A673 (cell line): ENCODE results near the gene CAPN13. TPM values are rescaled to one million over a fixed set of nuclear protein-coding genes. Genes with fewer than 3 reads are reported as not detected.

ENCODE experiments used
- BruUV-seq: library from RNA; stranded (reverse); fragments of 400-500 nt; replicated peaks from 2 replicates; lab custom pipeline; 2021; lab: Mats Ljungman, UMichigan
- CTCF ChIA-PET: fragments of 300-600 bp; sonication (Branson Sonifier 250); formaldehyde crosslinking; loops from one replicate; lab custom pipeline; 2022; ENCODE audit warnings: antibody characterized with exemption; lab: Charles Lee
- POLR2A ChIA-PET: fragments of 300-600 bp; sonication (Branson Sonifier 250); formaldehyde crosslinking; loops from one replicate; lab custom pipeline; 2022; ENCODE audit warnings: antibody characterized with exemption; ENCODE audit not compliant: low non-redundant PET; lab: Charles Lee
- DNase-seq: peaks from one replicate; pipeline ENCODE4 v3.0.0-alpha.2; 2015; ENCODE audit warnings: low spot score
- H3K27ac ChIP-seq: fragments of 200-600 bp; sonication (generic); 2 replicates; pipeline ENCODE4 v1.5.1; 2016; ENCODE audit warnings: mixed run types, low read depth, mild to moderate bottlenecking, mixed read lengths, antibody characterized with exemption, low read length; ENCODE audit not compliant: poor library complexity, severe bottlenecking
- H3K27me3 ChIP-seq: fragments of 200-600 bp; sonication (generic); replicated peaks from 2 replicates; pipeline ENCODE4 v1.6.1; 2017; ENCODE audit warnings: mixed run types, low read depth, mild to moderate bottlenecking, mixed read lengths, antibody characterized with exemption, low read length; ENCODE audit not compliant: insufficient read depth, poor library complexity
- H3K36me3 ChIP-seq: fragments of 200-600 bp; sonication (generic); 2 replicates; pipeline ENCODE4 v1.6.1; 2016; ENCODE audit warnings: mixed run types, mild to moderate bottlenecking, mixed read lengths, antibody characterized with exemption, low read length; ENCODE audit not compliant: insufficient read depth, poor library complexity, severe bottlenecking
- H3K4me1 ChIP-seq: fragments of 200-600 bp; sonication (generic); 2 replicates; pipeline ENCODE4 v1.6.1; 2017; ENCODE audit warnings: mixed run types, mild to moderate bottlenecking, mixed read lengths, antibody characterized with exemption, low read length; ENCODE audit not compliant: insufficient read depth, poor library complexity, severe bottlenecking
- H3K4me3 ChIP-seq: fragments of 200-600 bp; sonication (generic); 2 replicates; pipeline ENCODE4 v1.5.1; 2016; ENCODE audit warnings: low read depth, mixed run types, mild to moderate bottlenecking, mixed read lengths, low read length; ENCODE audit not compliant: poor library complexity, severe bottlenecking
- H3K9me3 ChIP-seq: fragments of 200-600 bp; sonication (generic); 2 replicates; pipeline ENCODE4 v1.6.1; 2016; ENCODE audit warnings: mixed run types, low read depth, mild to moderate bottlenecking, mixed read lengths, antibody characterized with exemption, low read length; ENCODE audit not compliant: poor library complexity, severe bottlenecking
- CTCF ChIP-seq: fragments of 300-800, 200-600 bp; sonication (generic); conservative IDR thresholded peaks from 2 replicates; pipeline ENCODE4 v1.5.1; 2017; ENCODE audit warnings: low read depth, mild to moderate bottlenecking, antibody characterized with exemption, low read length, moderate library complexity, mixed read lengths
- EZH2 ChIP-seq: fragments of 200-600 bp; sonication (generic); IDR thresholded peaks from 2 replicates; pipeline ENCODE4 v1.6.1; 2017; ENCODE audit warnings: borderline replicate concordance, low read depth, mild to moderate bottlenecking, mixed read lengths, antibody characterized with exemption, low read length; ENCODE audit not compliant: poor library complexity, severe bottlenecking
- intact Hi-C: fragments of 100-400 bp; cut with micrococcal nuclease; formaldehyde crosslinking; loops from one replicate; pipeline ENCODE4 v1.10.0; 2022; ENCODE audit not compliant: unreplicated experiment
- total RNA-seq: library from RNA; stranded (reverse); gene quantifications from 2 replicates; pipeline ENCODE4 v1.2.3, GENCODE V29; 2021

CAPN13 gene
- total RNA-seq, 1 experiment from 2014 or later, result not detected

GRCh38 chr2:30681022-30681421 lies 126.2 kb downstream of the CAPN13 start:
- no peaks in the 10 kb centered on the region for H3K27me3 ChIP-seq
- H3K9me3 ChIP-seq, result no peaks in the 10 kb centered on the region
- H3K4me1 ChIP-seq, result no peaks in the 10 kb centered on the region
- no TSS peak for BruUV-seq
- TF ChIP-seq CTCF, result no peak
- TF ChIP-seq EZH2, result no peak
- no peak for DNase-seq
- H3K4me3 ChIP-seq, result no peak overlapping the region
- ChIA-PET POLR2A (no interaction called here), CTCF (no interaction called here)
- intact Hi-C loops, result no loop called here
- H3K36me3 ChIP-seq, result no peaks in the 10 kb centered on the region
- no peak overlapping the region for H3K27ac ChIP-seq

- DNase-seq, result no peak
- no peaks in the 10 kb centered on the region for H3K27me3 ChIP-seq
- H3K36me3 ChIP-seq, result no peaks in the 10 kb centered on the region
- H3K9me3 ChIP-seq, result no peaks in the 10 kb centered on the region
- ChIA-PET CTCF (no interaction called here), POLR2A (no interaction called here)
- H3K27ac ChIP-seq, result no peak overlapping the region
- no peak overlapping the region for H3K4me3 ChIP-seq
- no peaks in the 10 kb centered on the region for H3K4me1 ChIP-seq
- intact Hi-C loops, result no loop called here
- BruUV-seq, result no TSS peak
- TF ChIP-seq EZH2 (no peak), CTCF (no peak)
Observed at GRCh38 chr2:30680121-30680520, 127.1 kb downstream of the CAPN13 start.

- no peaks in the 10 kb centered on the region for H3K36me3 ChIP-seq
- ChIA-PET POLR2A (no interaction called here), CTCF (no interaction called here)
- intact Hi-C loops, result no loop called here
- no peaks in the 10 kb centered on the region for H3K27me3 ChIP-seq
- DNase-seq, result peak; percentile 15
- no peaks in the 10 kb centered on the region for H3K9me3 ChIP-seq
- TF ChIP-seq EZH2 (no peak), CTCF (no peak)
- H3K4me1 ChIP-seq, result no peaks in the 10 kb centered on the region
- no TSS peak for BruUV-seq
- H3K4me3 ChIP-seq, result no peak overlapping the region
- no peak overlapping the region for H3K27ac ChIP-seq
Observed at GRCh38 chr2:30679426-30680088, 127.7 kb downstream of the CAPN13 start.
